ENCODE data around the gene NFATC2.

GRCh38 chr20:51586005-51586440, 43.5 kb upstream of the NFATC2 start:
- TF ChIP-seq CTCF (conservative IDR thresholded peaks at IDR 0.05 in 1 of 2, IDR thresholded peaks at IDR 0.05 in 1 of 2; ENCODE audit: extremely low read depth in 1 of 2, insufficient read depth in 1 of 2, low read depth in 1 of 2, low read length in 2 of 2) (no peak), EZH2 (IDR thresholded peaks at IDR 0.05; ENCODE audit: borderline replicate concordance, low read length) (no peak)

Data from mammary epithelial cell (primary cell).